Upper lobe of left lung (tissue), 4 donors: ENCODE measurements around the gene KRTAP19-8.

Source experiments
- CTCF ChIP-seq, 6 experiments: fragments of 450-650 bp in 4 of 6; fragments of 200-600 bp in 2 of 6; sonication (generic) in 2 of 6; IDR thresholded peaks; one replicate each; pipeline ENCODE4 v1.5.1; 2016 to 2019; ENCODE audit warnings: antibody characterized with exemption in 6 of 6
- EP300 ChIP-seq, 4 donors: sonication (generic); formaldehyde crosslinking; IDR thresholded peaks; one replicate each; pipeline ENCODE4 v1.5.1; 2017; ENCODE audit warnings: antibody characterized with exemption in 4 of 4, control low read depth in 2 of 4
- POLR2A ChIP-seq, 4 donors: fragments of 450-650 bp; IDR thresholded peaks; one replicate each; pipeline ENCODE4 v1.5.1; 2016 to 2017; ENCODE audit warnings: antibody characterized with exemption in 4 of 4, mild to moderate bottlenecking in 2 of 4
- POLR2AphosphoS5 ChIP-seq, 2 donors: sonication (generic); formaldehyde crosslinking; IDR thresholded peaks; one replicate each; pipeline ENCODE4 v1.5.1; 2017; ENCODE audit warnings: antibody characterized with exemption in 2 of 2

DNA sequence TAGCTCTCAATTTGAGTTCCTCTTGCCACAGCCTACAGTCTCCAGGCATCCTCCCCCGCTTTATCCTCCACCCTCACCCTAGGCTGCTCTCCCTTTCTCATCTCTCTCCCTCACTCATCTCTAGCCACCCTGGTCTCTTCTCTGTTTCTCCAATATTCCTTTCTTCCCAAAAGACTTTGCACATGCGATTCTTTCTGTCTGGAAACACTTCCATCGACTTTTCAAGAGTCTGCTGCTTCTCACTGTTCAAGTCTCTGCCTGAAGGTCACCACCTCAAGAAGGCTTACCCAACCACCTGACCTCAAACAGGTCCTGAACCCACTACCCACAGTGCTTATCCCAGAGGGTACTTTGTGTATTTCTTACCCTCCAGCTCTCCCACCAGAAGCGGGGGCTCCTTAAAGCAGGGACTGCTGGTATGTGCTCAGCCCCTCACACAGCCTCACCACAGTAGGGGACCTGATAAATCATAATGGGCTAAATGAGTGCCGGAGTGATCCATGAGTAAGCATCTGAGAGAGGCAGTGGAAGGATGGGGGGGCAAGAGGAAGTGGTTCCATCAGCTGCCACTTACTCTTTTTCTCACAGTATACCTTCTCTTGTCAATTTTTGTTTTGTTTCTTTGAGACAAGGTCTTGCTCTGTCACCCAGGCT is 14.3 kb upstream of the KRTAP19-8 start:
- TF ChIP-seq CTCF (IDR thresholded peaks at IDR 0.05) (no peak), POLR2A (IDR thresholded peaks at IDR 0.05) (no peak), EP300 (IDR thresholded peaks at IDR 0.05) (no peak), POLR2AphosphoS5 (IDR thresholded peaks at IDR 0.05) (no peak)
